Glutamatergic neuron (in vitro differentiated cells): ENCODE results near the gene PTPRM. TPM values are rescaled to one million over a fixed set of nuclear protein-coding genes. Genes with fewer than 3 reads are reported as not detected.

Experiments
- DNase-seq: peaks from one replicate; pipeline ENCODE4 v3.0.0; 2022
- H3K27ac Mint-ChIP-seq: one replicate; pipeline ENCODE4 v1.8.0; 2020; ENCODE audit warnings: mild to moderate bottlenecking, mixed read lengths, inconsistent platforms; ENCODE audit not compliant: unreplicated experiment
- H3K27me3 Mint-ChIP-seq: one replicate; pipeline ENCODE4 v1.8.0; 2020; ENCODE audit warnings: mild to moderate bottlenecking, moderate library complexity, mixed read lengths, inconsistent platforms; ENCODE audit not compliant: unreplicated experiment
- H3K36me3 Mint-ChIP-seq: one replicate; pipeline ENCODE4 v1.8.0; 2020; ENCODE audit warnings: mild to moderate bottlenecking, mixed read lengths, inconsistent platforms; ENCODE audit not compliant: unreplicated experiment
- H3K4me1 Mint-ChIP-seq: one replicate; pipeline ENCODE4 v1.8.0; 2020; ENCODE audit warnings: mild to moderate bottlenecking, low read depth, mixed read lengths, inconsistent platforms; ENCODE audit not compliant: unreplicated experiment
- H3K4me3 Mint-ChIP-seq: one replicate; pipeline ENCODE4 v1.8.0; 2020; ENCODE audit warnings: mild to moderate bottlenecking, mixed read lengths, inconsistent platforms; ENCODE audit not compliant: unreplicated experiment
- H3K9me3 Mint-ChIP-seq: one replicate; pipeline ENCODE4 v1.8.0; 2020; ENCODE audit warnings: mild to moderate bottlenecking, moderate library complexity, mixed read lengths, inconsistent platforms; ENCODE audit not compliant: unreplicated experiment
- CTCF ChIP-seq: fragments of 200-600 bp; sonication (generic); IDR thresholded peaks from one replicate; pipeline ENCODE4 v1.5.0; 2021; ENCODE audit not compliant: partially characterized antibody, unreplicated experiment
- total RNA-seq: library from RNA; stranded (reverse); fragmentation: NEBNext Ultra II Directional; extraction: Animal tissue kit (Norgen Biotek cat#: 25700); gene quantifications from one replicate; pipeline ENCODE4 v1.2.1, GENCODE V29; 2021; ENCODE audit not compliant: unreplicated experiment

Gene PTPRM
- total RNA-seq, 1 donor from 2014 or later, result 23.9 TPM

DNA sequence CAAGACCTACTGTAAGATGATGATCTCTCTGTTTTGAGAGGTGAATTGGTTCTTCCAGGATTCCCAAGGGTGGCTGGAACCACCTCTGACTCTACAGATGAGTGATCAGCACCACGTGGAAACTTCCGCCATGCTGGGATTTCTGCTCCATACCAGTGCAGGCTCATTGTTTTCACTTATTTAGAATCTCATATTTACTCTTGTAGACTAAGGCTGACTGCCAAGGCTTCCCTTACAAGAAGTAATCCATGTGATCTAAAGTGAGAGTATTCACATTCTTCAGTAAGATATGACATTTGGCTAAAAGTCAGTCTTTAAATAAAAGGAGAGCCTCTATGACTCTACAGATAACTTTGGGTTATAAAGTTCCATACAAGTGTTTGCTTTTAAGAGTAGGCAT is 719.2 kb downstream of the PTPRM start:
- no peak for TF ChIP-seq CTCF

GRCh38 chr18:8287196-8287885 is 720.2 kb downstream of the PTPRM start:
- no peak overlapping the region for H3K27ac Mint-ChIP-seq
- H3K9me3 Mint-ChIP-seq, result no peaks in the 10 kb centered on the region
- no peaks in the 10 kb centered on the region for H3K27me3 Mint-ChIP-seq
- no peak for DNase-seq
- TF ChIP-seq CTCF, result no peak
- no peaks in the 10 kb centered on the region for H3K36me3 Mint-ChIP-seq
- H3K4me1 Mint-ChIP-seq, result peaks cover 27% of the 10 kb centered on the region
- no peak overlapping the region for H3K4me3 Mint-ChIP-seq

More for the DNA sequence above, 719.2 kb downstream of the PTPRM start:
- Mint-ChIP-seq H3K4me1 (peaks cover 23% of the 10 kb centered on the region), H3K27me3 (no peaks in the 10 kb centered on the region), H3K4me3 (no peak overlapping the region), H3K36me3 (no peaks in the 10 kb centered on the region), H3K27ac (no peak overlapping the region), H3K9me3 (no peaks in the 10 kb centered on the region)
- DNase-seq, result no peak

GRCh38 chr18:8288472-8289195 is 721.5 kb downstream of the PTPRM start:
- no peaks in the 10 kb centered on the region for H3K27me3 Mint-ChIP-seq
- H3K9me3 Mint-ChIP-seq, result no peaks in the 10 kb centered on the region
- H3K27ac Mint-ChIP-seq, result no peak overlapping the region
- TF ChIP-seq CTCF, result no peak
- no peaks in the 10 kb centered on the region for H3K36me3 Mint-ChIP-seq
- no peak for DNase-seq
- peaks cover 30% of the 10 kb centered on the region for H3K4me1 Mint-ChIP-seq
- H3K4me3 Mint-ChIP-seq, result no peak overlapping the region

- H3K4me1 Mint-ChIP-seq, result peaks cover 30% of the 10 kb centered on the region
- TF ChIP-seq CTCF, result no peak
- no peak overlapping the region for H3K4me3 Mint-ChIP-seq
- H3K36me3 Mint-ChIP-seq, result no peaks in the 10 kb centered on the region
- peaks cover 1% of the 10 kb centered on the region for H3K27me3 Mint-ChIP-seq
- peak overlapping the region; percentile 1 for H3K27ac Mint-ChIP-seq
- no peak for DNase-seq
- H3K9me3 Mint-ChIP-seq, result no peaks in the 10 kb centered on the region
Measured at GRCh38 chr18:8290435-8290834, 723.3 kb downstream of the PTPRM start.

- no peaks in the 10 kb centered on the region for H3K9me3 Mint-ChIP-seq
- no peaks in the 10 kb centered on the region for H3K36me3 Mint-ChIP-seq
- TF ChIP-seq CTCF, result no peak
- peaks cover 28% of the 10 kb centered on the region for H3K4me1 Mint-ChIP-seq
- DNase-seq, result no peak
- H3K27me3 Mint-ChIP-seq, result peaks cover 1% of the 10 kb centered on the region
- H3K27ac Mint-ChIP-seq, result peak overlapping the region; percentile 39
- H3K4me3 Mint-ChIP-seq, result no peak overlapping the region
Measured at GRCh38 chr18:8290913-8291312, 723.8 kb downstream of the PTPRM start.
